ENCODE data around the gene RFT1. TPM values are rescaled to one million over a fixed set of nuclear protein-coding genes. Genes with fewer than 3 reads are reported as not detected.

RFT1 gene
- total RNA-seq, 2 donors from 2014 or later, result 24.6 to 42.0 TPM

GRCh38 chr3:53045518-53046170 is 84.6 kb downstream of the RFT1 start, which contains the start of gene SFMBT1:
Gene SFMBT1, minus strand, starts transcription at chr3:53046073. Its CDS starts 76,945 bp downstream, at chr3:52969128.
- H3K4me1 Mint-ChIP-seq, result peaks cover 37% of the 10 kb centered on the region
- peak within 1 kb of the TSS; percentile 94 for H3K4me3 Mint-ChIP-seq
- H3K36me3 Mint-ChIP-seq (ENCODE audit: low read depth), result peaks cover 14% of the 10 kb centered on the region
- no peaks in the 10 kb centered on the region for H3K9me3 Mint-ChIP-seq
- H3K27me3 Mint-ChIP-seq, result no peaks in the 10 kb centered on the region
- peak within 1 kb of the TSS; percentile 98 for H3K27ac Mint-ChIP-seq
- ATAC-seq (replicated peaks), result peak; percentile 65

GRCh38 chr3:53044711-53045517 is 85.3 kb downstream of the RFT1 start:
- Mint-ChIP-seq H3K9me3 (no peaks in the 10 kb centered on the region), H3K27ac (peak overlapping the region; percentile 98), H3K4me1 (peaks cover 44% of the 10 kb centered on the region), H3K27me3 (no peaks in the 10 kb centered on the region), H3K4me3 (peak overlapping the region; percentile 94), H3K36me3 (ENCODE audit: low read depth) (peaks cover 14% of the 10 kb centered on the region)
- ATAC-seq (replicated peaks), result peak; percentile 39

GRCh38 chr3:53044371-53044710 is 85.9 kb downstream of the RFT1 start:
- peak overlapping the region; percentile 94 for H3K4me3 Mint-ChIP-seq
- H3K4me1 Mint-ChIP-seq, result peaks cover 44% of the 10 kb centered on the region

GRCh38 chr3:53043738-53044137 is 86.5 kb downstream of the RFT1 start:
- Mint-ChIP-seq H3K9me3 (no peaks in the 10 kb centered on the region), H3K4me1 (peaks cover 50% of the 10 kb centered on the region), H3K4me3 (peak overlapping the region; percentile 94), H3K27me3 (no peaks in the 10 kb centered on the region), H3K36me3 (ENCODE audit: low read depth) (peaks cover 14% of the 10 kb centered on the region), H3K27ac (peak overlapping the region; percentile 98)
- no peak for ATAC-seq (replicated peaks)

More at GRCh38 chr3:53044371-53044710, 85.9 kb downstream of the RFT1 start:
- no peaks in the 10 kb centered on the region for H3K27me3 Mint-ChIP-seq
- peaks cover 14% of the 10 kb centered on the region for H3K36me3 Mint-ChIP-seq (ENCODE audit: low read depth)
- no peaks in the 10 kb centered on the region for H3K9me3 Mint-ChIP-seq
- no peak for ATAC-seq (replicated peaks)
- H3K27ac Mint-ChIP-seq, result peak overlapping the region; percentile 98

GRCh38 chr3:53042651-53043050 is 87.6 kb downstream of the RFT1 start:
- Mint-ChIP-seq H3K4me3 (peak overlapping the region; percentile 94), H3K27ac (peak overlapping the region; percentile 98), H3K4me1 (peaks cover 58% of the 10 kb centered on the region), H3K27me3 (no peaks in the 10 kb centered on the region), H3K36me3 (ENCODE audit: low read depth) (peaks cover 14% of the 10 kb centered on the region), H3K9me3 (no peaks in the 10 kb centered on the region)
- ATAC-seq (replicated peaks), result no peak

GRCh38 chr3:53040351-53040820 is 89.8 kb downstream of the RFT1 start:
- Mint-ChIP-seq H3K27ac (peak overlapping the region; percentile 66), H3K9me3 (no peaks in the 10 kb centered on the region), H3K36me3 (ENCODE audit: low read depth) (peaks cover 5% of the 10 kb centered on the region), H3K4me1 (peaks cover 67% of the 10 kb centered on the region), H3K27me3 (no peaks in the 10 kb centered on the region), H3K4me3 (peak overlapping the region; percentile 76)
- ATAC-seq (replicated peaks), result peak; percentile 55

GRCh38 chr3:53039376-53039752 is 90.9 kb downstream of the RFT1 start:
- no peaks in the 10 kb centered on the region for H3K36me3 Mint-ChIP-seq (ENCODE audit: low read depth)
- H3K27ac Mint-ChIP-seq, result peak overlapping the region; percentile 76
- H3K4me3 Mint-ChIP-seq, result peak overlapping the region; percentile 76
- H3K4me1 Mint-ChIP-seq, result peaks cover 68% of the 10 kb centered on the region
- H3K27me3 Mint-ChIP-seq, result no peaks in the 10 kb centered on the region
- no peaks in the 10 kb centered on the region for H3K9me3 Mint-ChIP-seq
- ATAC-seq (replicated peaks), result peak; percentile 10

GRCh38 chr3:53038679-53039375 is 91.4 kb downstream of the RFT1 start:
- Mint-ChIP-seq H3K27ac (peak overlapping the region; percentile 76), H3K4me1 (peaks cover 64% of the 10 kb centered on the region), H3K36me3 (ENCODE audit: low read depth) (no peaks in the 10 kb centered on the region), H3K27me3 (no peaks in the 10 kb centered on the region), H3K9me3 (no peaks in the 10 kb centered on the region), H3K4me3 (peak overlapping the region; percentile 76)
- peak; percentile 71 for ATAC-seq (replicated peaks)

Other genes with a start within 250 kb of the RFT1 start
- 10 to 100 TPM; 13.6 to 39.0 TPM for gene STIMATE, start 232.9 kb downstream of the RFT1 start, total RNA-seq
- 10 to 100 TPM; 26.1 to 29.9 TPM for gene SFMBT1, start 84.4 kb downstream of the RFT1 start, total RNA-seq
- gene PRKCD, start 30.8 kb upstream of the RFT1 start, total RNA-seq, result 10 to 100 TPM; 20.4 to 21.8 TPM
- 100 to 1,000 TPM; 150 to 296 TPM for gene TKT, start 125.6 kb upstream of the RFT1 start, total RNA-seq
- 10 to 100 TPM; 30.4 to 38.1 TPM for gene DCP1A, start 217.1 kb upstream of the RFT1 start, total RNA-seq